OCI-LY7 (cell line): ENCODE measurements around the gene WWOX. TPM values are rescaled to one million over a fixed set of nuclear protein-coding genes. Genes with fewer than 3 reads are reported as not detected.

Experiments
- BruUV-seq: library from RNA; stranded (reverse); fragments of 400-500 nt; replicated peaks from 2 replicates; lab custom pipeline; 2021; lab: Mats Ljungman, UMichigan
- CTCF ChIA-PET: fragments of 300-600 bp; sonication (Branson Sonifier 250); formaldehyde crosslinking; loops from one replicate; lab custom pipeline; 2022; ENCODE audit warnings: antibody characterized with exemption; ENCODE audit not compliant: unreplicated experiment; lab: Charles Lee
- POLR2A ChIA-PET: fragments of 300-600 bp; sonication (Branson Sonifier 250); formaldehyde crosslinking; loops from one replicate; lab custom pipeline; 2022; ENCODE audit warnings: antibody characterized with exemption; lab: Charles Lee
- DNase-seq: peaks from one replicate; pipeline ENCODE4 v3.0.0-alpha.2; 2015; ENCODE audit warnings: low spot score
- H2AFZ ChIP-seq: fragments of 200-600 bp; sonication (generic), shearing (Covaris generic); 2 replicates; pipeline ENCODE4 v1.6.1; 2014; ENCODE audit warnings: mild to moderate bottlenecking, antibody characterized with exemption, low read length, moderate library complexity
- H3K27ac ChIP-seq: fragments of 200-600 bp; sonication (generic); 2 replicates; pipeline ENCODE4 v1.5.1; 2014; ENCODE audit warnings: mixed run types, low read depth, mild to moderate bottlenecking, moderate library complexity, low read length, inconsistent platforms; ENCODE audit not compliant: poor library complexity, severe bottlenecking
- H3K36me3 ChIP-seq: fragments of 200-600 bp; sonication (generic); 2 replicates; pipeline ENCODE4 v1.6.1; 2014; ENCODE audit warnings: mild to moderate bottlenecking, antibody characterized with exemption, low read length, moderate library complexity, mixed read lengths; ENCODE audit not compliant: insufficient read depth
- H3K4me1 ChIP-seq: fragments of 200-600 bp; sonication (generic); 2 replicates; pipeline ENCODE4 v1.5.1; 2014; ENCODE audit warnings: mild to moderate bottlenecking, low read length; ENCODE audit not compliant: insufficient read depth, poor library complexity, severe bottlenecking
- H3K4me2 ChIP-seq: fragments of 200-600 bp; sonication (generic); 2 replicates; pipeline ENCODE4 v1.6.1; 2014; ENCODE audit warnings: mild to moderate bottlenecking, low read length
- H3K4me3 ChIP-seq: fragments of 200-600 bp; sonication (generic); 2 replicates; pipeline ENCODE4 v1.5.1; 2014; ENCODE audit warnings: mild to moderate bottlenecking, low read depth, low read length; ENCODE audit not compliant: poor library complexity, severe bottlenecking
- H3K79me2 ChIP-seq: fragments of 200-600 bp; sonication (generic); 2 replicates; pipeline ENCODE4 v1.6.1; 2016; ENCODE audit warnings: low read depth, mild to moderate bottlenecking, low read length, moderate library complexity, mixed read lengths; ENCODE audit not compliant: insufficient read depth
- H3K9me2 ChIP-seq: fragments of 200-600 bp; sonication (generic); 2 replicates; pipeline ENCODE4 v1.6.1; 2016; ENCODE audit warnings: mild to moderate bottlenecking, low read length, mixed read lengths; ENCODE audit not compliant: insufficient read depth
- H3K9me3 ChIP-seq: fragments of 200-600 bp; sonication (generic); 2 replicates; pipeline ENCODE4 v1.6.1; 2014; ENCODE audit warnings: mild to moderate bottlenecking, mixed run types, low read length, mixed read lengths
- H4K20me1 ChIP-seq: fragments of 200-600 bp; sonication (generic); 2 replicates; pipeline ENCODE4 v1.6.1; 2014; ENCODE audit warnings: mild to moderate bottlenecking, antibody characterized with exemption, low read length, moderate library complexity, mixed read lengths; ENCODE audit not compliant: insufficient read depth
- EZH2phosphoT487 ChIP-seq: fragments of 200-600 bp; sonication (generic); IDR thresholded peaks from 2 replicates; pipeline ENCODE4 v1.6.1; 2018; ENCODE audit warnings: low read depth, borderline replicate concordance, mild to moderate bottlenecking, mixed run types, antibody characterized with exemption, low read length, moderate library complexity, mixed read lengths
- intact Hi-C: fragments of 100-400 bp; cut with micrococcal nuclease; formaldehyde crosslinking; loops from one replicate; pipeline ENCODE4 v1.10.0; 2022; ENCODE audit not compliant: unreplicated experiment
- total RNA-seq, 2 experiments: library from RNA; depleted of rRNA in 1 of 2; stranded (reverse); fragments of >200 nt in 1 of 2; shearing (Covaris generic) in 1 of 2; gene quantifications; 2 replicates each; pipeline ENCODE4 v1.2.3, GENCODE V29; 2014 to 2022
- TF ChIP-seq, protein P1 (sequence below): fragments of 200-600 bp; sonication (generic); conservative IDR thresholded peaks from 2 replicates; pipeline ENCODE4 v1.5.1; 2014; ENCODE audit warnings: mild to moderate bottlenecking, antibody characterized with exemption, low read length, moderate library complexity, mixed read lengths

WWOX gene
- total RNA-seq, 2 experiments from 2014 or later, result 40.2 to 47.6 TPM

DNA sequence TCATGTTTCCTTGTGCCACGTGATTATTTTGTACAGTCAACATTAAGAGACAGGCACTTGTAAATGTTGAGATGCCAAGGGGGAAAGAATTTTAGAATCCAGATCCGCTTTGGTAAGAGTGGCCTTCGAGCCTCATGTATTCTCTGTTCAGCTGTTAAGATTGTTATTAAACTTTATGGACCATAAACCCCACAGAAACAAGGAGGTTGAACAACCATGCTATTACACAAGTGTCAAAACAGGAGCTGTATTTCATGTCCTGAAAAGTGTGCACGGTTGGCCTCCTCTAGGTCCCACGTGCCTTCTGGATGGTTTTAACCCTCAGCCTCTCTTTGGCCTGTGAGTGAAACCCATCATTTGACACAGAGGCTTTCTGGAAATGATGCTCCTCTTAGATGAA is 809.8 kb downstream of the WWOX start:
- no peak overlapping the region for H3K4me2 ChIP-seq
- H3K9me2 ChIP-seq, result no peaks in the 10 kb centered on the region
- ChIA-PET POLR2A (no interaction called here), CTCF (no interaction called here)
- no peaks in the 10 kb centered on the region for H3K4me1 ChIP-seq
- H3K4me3 ChIP-seq, result no peak overlapping the region
- no TSS peak for BruUV-seq
- TF ChIP-seq EZH2phosphoT487, result no peak
- TF ChIP-seq, protein P1, sequence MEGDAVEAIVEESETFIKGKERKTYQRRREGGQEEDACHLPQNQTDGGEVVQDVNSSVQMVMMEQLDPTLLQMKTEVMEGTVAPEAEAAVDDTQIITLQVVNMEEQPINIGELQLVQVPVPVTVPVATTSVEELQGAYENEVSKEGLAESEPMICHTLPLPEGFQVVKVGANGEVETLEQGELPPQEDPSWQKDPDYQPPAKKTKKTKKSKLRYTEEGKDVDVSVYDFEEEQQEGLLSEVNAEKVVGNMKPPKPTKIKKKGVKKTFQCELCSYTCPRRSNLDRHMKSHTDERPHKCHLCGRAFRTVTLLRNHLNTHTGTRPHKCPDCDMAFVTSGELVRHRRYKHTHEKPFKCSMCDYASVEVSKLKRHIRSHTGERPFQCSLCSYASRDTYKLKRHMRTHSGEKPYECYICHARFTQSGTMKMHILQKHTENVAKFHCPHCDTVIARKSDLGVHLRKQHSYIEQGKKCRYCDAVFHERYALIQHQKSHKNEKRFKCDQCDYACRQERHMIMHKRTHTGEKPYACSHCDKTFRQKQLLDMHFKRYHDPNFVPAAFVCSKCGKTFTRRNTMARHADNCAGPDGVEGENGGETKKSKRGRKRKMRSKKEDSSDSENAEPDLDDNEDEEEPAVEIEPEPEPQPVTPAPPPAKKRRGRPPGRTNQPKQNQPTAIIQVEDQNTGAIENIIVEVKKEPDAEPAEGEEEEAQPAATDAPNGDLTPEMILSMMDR, result no peak
- H3K9me3 ChIP-seq, result no peaks in the 10 kb centered on the region
- no peaks in the 10 kb centered on the region for H3K79me2 ChIP-seq
- H3K36me3 ChIP-seq, result no peaks in the 10 kb centered on the region
- H2AFZ ChIP-seq, result no peak overlapping the region
- intact Hi-C loops, result no loop called here
- DNase-seq, result no peak
- no peaks in the 10 kb centered on the region for H4K20me1 ChIP-seq
- no peak overlapping the region for H3K27ac ChIP-seq

- Histone ChIP-seq H3K4me3 (no peak overlapping the region), H3K9me3 (no peaks in the 10 kb centered on the region), H3K79me2 (no peaks in the 10 kb centered on the region), H3K4me1 (no peaks in the 10 kb centered on the region), H3K36me3 (no peaks in the 10 kb centered on the region), H3K4me2 (no peak overlapping the region), H4K20me1 (no peaks in the 10 kb centered on the region), H3K27ac (no peak overlapping the region), H3K9me2 (no peaks in the 10 kb centered on the region), H2AFZ (no peak overlapping the region)
- no TSS peak for BruUV-seq
- CTCF ChIA-PET, result no interaction called here
- no peak for DNase-seq
- TF ChIP-seq EZH2phosphoT487, result no peak
- TF ChIP-seq, protein P1, result no peak
- POLR2A ChIA-PET, result no interaction called here
- intact Hi-C loops, result no loop called here
Measured at GRCh38 chr16:78915811-78916345, 816.4 kb downstream of the WWOX start.

DNA sequence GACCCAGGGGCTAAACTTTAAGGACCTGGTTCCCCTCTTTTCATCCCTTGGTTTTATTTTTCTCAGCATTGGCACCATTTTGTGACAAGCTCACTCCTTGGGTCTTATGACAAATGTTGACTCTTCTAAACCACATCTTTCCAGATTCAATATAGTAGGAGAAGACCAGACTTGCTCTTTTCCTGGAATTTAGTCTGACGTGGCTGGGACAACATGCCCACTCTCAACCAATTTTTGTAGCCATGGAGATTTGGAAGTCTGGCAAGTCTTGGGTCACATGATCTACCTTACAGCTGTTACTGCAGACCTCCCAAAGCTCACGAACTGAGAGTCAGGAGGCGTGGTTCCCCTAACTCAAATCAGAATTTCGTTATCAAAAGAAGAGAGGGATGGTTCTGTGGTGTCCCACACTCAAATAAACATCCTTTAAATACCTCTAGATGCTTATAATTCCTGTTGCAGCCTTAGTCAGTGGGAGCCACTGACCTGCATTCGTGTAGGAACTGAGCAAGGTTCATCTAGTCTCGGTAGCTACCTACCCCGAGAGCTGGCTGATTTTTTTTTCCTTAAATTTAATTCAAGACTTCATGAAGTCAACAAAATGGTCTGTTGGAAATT is 817.6 kb downstream of the WWOX start:
- Histone ChIP-seq H3K4me2 (no peak overlapping the region), H3K9me2 (no peaks in the 10 kb centered on the region), H3K36me3 (no peaks in the 10 kb centered on the region), H3K79me2 (no peaks in the 10 kb centered on the region), H4K20me1 (no peaks in the 10 kb centered on the region), H3K9me3 (0 out of 2 replicates have a peak, but pooled peaks cover 4% of the 10 kb centered on the region), H3K27ac (no peak overlapping the region), H2AFZ (no peak overlapping the region), H3K4me3 (no peak overlapping the region), H3K4me1 (no peaks in the 10 kb centered on the region)
- ChIA-PET CTCF (no interaction called here), POLR2A (no interaction called here)
- intact Hi-C loops, result no loop called here
- DNase-seq, result no peak
- TF ChIP-seq EZH2phosphoT487, result no peak
- TF ChIP-seq, protein P1, result no peak
- BruUV-seq, result no TSS peak
